NT2/D1 (cell line): ENCODE data around the gene SERPINE1.

Experiments used
- DNase-seq: peaks from one replicate; pipeline ENCODE4 v3.0.0-alpha.2; 2011; ENCODE audit warnings: low read depth, low spot score
- H3K27me3 ChIP-seq: 2 replicates; pipeline ENCODE4 v1.6.0; 2011; ENCODE audit warnings: mild to moderate bottlenecking; ENCODE audit not compliant: insufficient read length, insufficient read depth
- H3K36me3 ChIP-seq: 2 replicates; pipeline ENCODE4 v1.6.1; 2011; ENCODE audit warnings: mild to moderate bottlenecking, low read length, mixed read lengths; ENCODE audit not compliant: insufficient read depth, insufficient read length
- H3K4me1 ChIP-seq: 2 replicates; pipeline ENCODE4 v1.5.1; 2011; ENCODE audit not compliant: insufficient read depth, insufficient read length
- H3K4me3 ChIP-seq: 2 replicates; pipeline ENCODE4 v1.5.1; 2011; ENCODE audit warnings: low read depth; ENCODE audit not compliant: insufficient read length
- H3K9ac ChIP-seq: 2 replicates; pipeline ENCODE4 v1.6.0; 2011; ENCODE audit warnings: low read depth; ENCODE audit not compliant: insufficient read length
- H3K9me3 ChIP-seq: 2 replicates; pipeline ENCODE4 v1.5.1; 2011; ENCODE audit warnings: mild to moderate bottlenecking, low read length; ENCODE audit not compliant: insufficient read depth
- SUZ12 ChIP-seq: IDR thresholded peaks from 2 replicates; pipeline ENCODE4 v1.6.1; 2011; ENCODE audit not compliant: insufficient read length, insufficient read depth; ENCODE audit errors: extremely low read depth
- YY1 ChIP-seq: IDR thresholded peaks from 2 replicates; pipeline ENCODE4 v1.6.1; 2011; ENCODE audit not compliant: insufficient read length, insufficient read depth
- ZNF274 ChIP-seq: IDR thresholded peaks from 2 replicates; pipeline ENCODE4 v1.6.1; 2011; ENCODE audit warnings: mild to moderate bottlenecking, low read depth, low read length

SERPINE1 gene

DNA sequence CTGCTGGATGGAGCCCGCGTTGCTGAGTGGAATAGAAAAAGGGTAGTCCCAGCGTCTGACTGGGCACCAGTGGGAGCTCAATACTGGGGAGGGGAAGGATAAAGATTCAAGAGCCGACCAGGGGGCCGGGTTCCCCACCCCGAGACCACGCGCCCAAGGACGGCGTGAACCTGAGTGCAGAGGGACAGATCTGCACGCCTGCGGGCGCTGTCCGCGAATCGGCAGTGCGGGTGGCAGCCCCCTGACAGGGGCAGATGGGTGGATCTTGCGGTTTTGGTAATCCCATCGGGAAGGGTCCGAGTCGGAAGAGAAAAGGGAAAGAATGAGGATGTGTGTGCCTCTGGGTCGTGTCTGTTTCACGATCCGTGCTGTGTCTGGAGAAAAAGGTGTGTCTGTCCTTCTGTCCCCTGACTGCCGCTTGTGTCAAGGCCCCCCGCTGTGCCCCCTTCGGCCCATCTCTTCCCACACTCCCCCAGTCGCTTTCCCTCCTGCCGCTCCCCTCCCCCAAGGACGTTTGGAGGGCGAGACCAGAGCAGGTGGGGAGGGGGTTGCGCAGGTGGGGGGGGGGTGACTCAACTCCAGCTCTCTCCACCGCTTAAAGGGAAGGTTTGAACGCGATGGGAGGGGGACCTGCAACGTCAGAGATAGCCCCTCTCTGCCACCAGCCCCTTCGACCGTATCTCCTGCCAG, 39.2 kb downstream of the SERPINE1 start:
- peak overlapping the region; percentile 61 for H3K9ac ChIP-seq
- H3K4me3 ChIP-seq = peak overlapping the region; percentile 49
- H3K4me1 ChIP-seq = peaks cover 11% of the 10 kb centered on the region
- DNase-seq = no peak
- H3K36me3 ChIP-seq = no peaks in the 10 kb centered on the region
- TF ChIP-seq ZNF274 (no peak), SUZ12 (no peak), YY1 (no peak)
- H3K27me3 ChIP-seq = peaks cover 48% of the 10 kb centered on the region
- no peaks in the 10 kb centered on the region for H3K9me3 ChIP-seq

DNA sequence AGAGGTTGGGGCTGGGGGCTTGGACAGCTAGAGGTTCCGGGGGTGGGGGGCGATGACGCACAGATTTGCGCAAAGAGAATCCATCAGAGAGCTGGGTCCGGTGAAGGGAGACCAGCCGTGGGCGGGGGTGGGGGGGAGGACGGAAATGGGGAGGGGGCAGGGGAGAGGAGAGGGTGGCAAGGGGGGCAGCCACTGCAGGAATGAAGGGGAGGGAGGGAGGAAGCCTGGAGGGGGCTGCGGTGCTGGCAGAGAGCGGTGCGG, 39.7 kb downstream of the SERPINE1 start:
- Histone ChIP-seq H3K27me3 (peaks cover 53% of the 10 kb centered on the region), H3K4me3 (peak overlapping the region; percentile 34), H3K36me3 (no peaks in the 10 kb centered on the region), H3K9me3 (no peaks in the 10 kb centered on the region), H3K9ac (peak overlapping the region; percentile 6), H3K4me1 (peaks cover 14% of the 10 kb centered on the region)
- TF ChIP-seq SUZ12 = no peak
- no peak for TF ChIP-seq YY1
- TF ChIP-seq ZNF274 = no peak
- no peak for DNase-seq

- Histone ChIP-seq H3K9ac (peak overlapping the region; percentile 6), H3K4me3 (peak overlapping the region; percentile 34), H3K4me1 (peaks cover 15% of the 10 kb centered on the region), H3K27me3 (peaks cover 58% of the 10 kb centered on the region), H3K9me3 (no peaks in the 10 kb centered on the region), H3K36me3 (no peaks in the 10 kb centered on the region)
- TF ChIP-seq SUZ12 (no peak), ZNF274 (no peak), YY1 (no peak)
- DNase-seq = peak; percentile 85
These were observed 40.2 kb downstream of the SERPINE1 start for GRCh38 chr7:101166909-101167644.

DNA sequence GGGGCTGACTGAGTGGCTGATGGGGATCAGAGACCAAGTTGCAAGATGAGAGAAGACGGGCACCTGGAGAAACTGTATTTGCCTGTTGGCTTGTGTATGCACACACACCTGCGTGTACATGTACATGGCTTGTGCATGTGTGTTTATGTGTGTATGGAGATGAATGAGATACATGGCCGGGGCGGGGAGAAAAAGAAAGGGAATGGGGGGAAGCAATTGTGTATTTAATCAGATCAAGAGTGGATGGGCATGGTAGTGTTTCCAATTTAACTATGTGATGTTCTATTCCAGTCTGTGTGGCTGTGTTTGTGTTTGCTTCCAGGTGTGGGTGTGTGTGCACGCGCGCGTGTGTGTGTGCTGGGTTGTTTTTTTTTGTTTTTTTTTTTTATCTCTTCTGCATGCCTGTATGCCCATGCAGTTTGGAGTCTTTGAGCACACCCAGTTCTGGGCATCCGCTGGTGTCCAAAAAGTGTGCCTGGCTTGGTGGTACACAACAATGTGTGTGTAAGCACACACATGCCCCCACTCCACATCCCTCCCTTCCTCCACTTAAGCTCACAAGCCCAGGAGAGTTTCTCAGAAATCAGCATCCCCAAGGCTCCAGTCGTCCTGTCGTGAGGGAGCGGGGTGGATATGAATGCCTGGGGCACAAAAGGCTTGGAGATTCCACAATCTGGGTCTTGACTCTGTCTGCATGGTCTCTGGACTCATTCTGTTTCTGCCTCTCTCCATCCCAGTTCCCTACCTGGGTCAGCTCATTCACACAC, 40.9 kb downstream of the SERPINE1 start:
- Histone ChIP-seq H3K36me3 (no peaks in the 10 kb centered on the region), H3K9me3 (no peaks in the 10 kb centered on the region), H3K4me1 (peaks cover 23% of the 10 kb centered on the region), H3K4me3 (peak overlapping the region; percentile 32), H3K9ac (peak overlapping the region; percentile 11), H3K27me3 (peaks cover 65% of the 10 kb centered on the region)
- DNase-seq = no peak
- TF ChIP-seq ZNF274 (no peak), SUZ12 (no peak), YY1 (no peak)

DNA sequence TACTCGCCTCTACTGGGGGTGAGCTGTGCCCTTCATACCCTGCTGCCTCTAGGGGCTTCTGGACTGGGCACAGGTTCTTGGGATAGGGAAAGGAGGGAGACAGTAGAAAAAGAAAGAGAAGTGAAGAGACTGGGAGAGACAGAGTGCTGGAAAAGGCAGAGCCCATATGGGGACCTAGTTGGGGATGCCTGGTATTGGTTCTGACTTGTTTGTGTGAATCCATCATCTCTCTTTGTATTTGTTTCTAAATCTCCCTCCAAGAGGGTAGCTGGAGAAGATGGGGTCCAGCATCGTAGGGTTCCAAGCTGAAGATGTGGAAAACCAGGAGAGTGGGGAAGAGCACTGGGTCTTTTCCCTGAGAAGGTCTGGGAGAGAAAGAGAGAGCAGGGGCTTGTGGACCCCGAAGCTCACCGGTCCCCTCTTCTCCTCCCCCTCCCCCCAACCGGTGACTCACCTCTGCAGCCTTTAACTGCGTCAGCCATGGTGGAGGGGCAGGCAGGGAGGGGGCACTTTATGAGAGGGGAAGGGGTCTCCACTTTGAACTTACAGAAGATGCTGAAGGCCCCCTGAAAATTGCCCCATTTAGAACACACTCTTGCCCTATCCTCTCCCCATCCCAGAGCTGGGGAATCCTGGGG, 41.6 kb downstream of the SERPINE1 start:
- H3K9me3 ChIP-seq = no peaks in the 10 kb centered on the region
- peaks cover 25% of the 10 kb centered on the region for H3K4me1 ChIP-seq
- no peak for DNase-seq
- no peak overlapping the region for H3K4me3 ChIP-seq
- peak overlapping the region; percentile 11 for H3K9ac ChIP-seq
- no peak for TF ChIP-seq YY1
- H3K36me3 ChIP-seq = no peaks in the 10 kb centered on the region
- peaks cover 72% of the 10 kb centered on the region for H3K27me3 ChIP-seq

GRCh38 chr7:101169110-101169837, 42.4 kb downstream of the SERPINE1 start:
- H3K4me1 ChIP-seq = peaks cover 25% of the 10 kb centered on the region

More at GRCh38 chr7:101169110-101169837, 42.4 kb downstream of the SERPINE1 start:
- no peak for DNase-seq
- TF ChIP-seq ZNF274 (no peak), YY1 (no peak), SUZ12 (no peak)
- Histone ChIP-seq H3K9ac (peak overlapping the region; percentile 58), H3K36me3 (no peaks in the 10 kb centered on the region), H3K4me3 (peak overlapping the region; percentile 29), H3K27me3 (peaks cover 80% of the 10 kb centered on the region), H3K9me3 (no peaks in the 10 kb centered on the region)
